ENCODE data around the gene RPL31. TPM values are rescaled to one million over a fixed set of nuclear protein-coding genes. Genes with fewer than 3 reads are reported as not detected.

The RPL31 gene
- total RNA-seq, 1 experiment from 2014 or later, result 1,893 TPM

- Histone ChIP-seq H3K23ac (ENCODE audit: insufficient read length, low read depth, low read length) (no peak overlapping the region), H2BK12ac (ENCODE audit: insufficient read length, low read depth, low read length) (no peak overlapping the region), H3K56ac (ENCODE audit: insufficient read length, low read depth, low read length) (no peak overlapping the region), H2AK5ac (ENCODE audit: insufficient read length, low read length) (no peak overlapping the region), H3K4me2 (ENCODE audit: insufficient read depth, insufficient read length, low read length) (no peak overlapping the region), H2BK15ac (ENCODE audit: low read depth, low read length) (no peak overlapping the region), H3K4me1 (ENCODE audit: insufficient read depth, low read length) (no peaks in the 10 kb centered on the region), H3K79me1 (ENCODE audit: insufficient read depth, low read depth, low read length, poor library complexity, severe bottlenecking) (no peaks in the 10 kb centered on the region), H2BK20ac (ENCODE audit: low read depth, low read length, poor library complexity, severe bottlenecking) (no peak overlapping the region), H2AFZ (ENCODE audit: low read length) (no peak overlapping the region), H4K5ac (ENCODE audit: insufficient read length, low read depth, low read length) (no peak overlapping the region), H4K8ac (replicated peaks; ENCODE audit: insufficient read length, low read depth, low read length) (no peak overlapping the region), H2BK5ac (ENCODE audit: insufficient read length, low read length) (no peak overlapping the region), H3K4ac (ENCODE audit: low read depth, low read length) (no peak overlapping the region), H3K23me2 (ENCODE audit: insufficient read length, low read depth, low read length, poor library complexity, severe bottlenecking) (no peaks in the 10 kb centered on the region), H3K9me3 (ENCODE audit: control insufficient read depth, low read depth, low read length) (no peaks in the 10 kb centered on the region), H3K9ac (ENCODE audit: extremely low read depth, insufficient read length, low read length) (no peak overlapping the region), H2BK120ac (ENCODE audit: low read depth, low read length, poor library complexity, severe bottlenecking) (no peak overlapping the region), H3T11ph (ENCODE audit: low read length) (no peak overlapping the region), H4K91ac (ENCODE audit: insufficient read length, low read depth, low read length) (no peak overlapping the region), H3K14ac (ENCODE audit: insufficient read depth, low read length) (no peak overlapping the region), H4K20me1 (ENCODE audit: control insufficient read depth, insufficient read depth, insufficient read length) (no peaks in the 10 kb centered on the region), H3K79me2 (ENCODE audit: insufficient read depth, low read length) (no peaks in the 10 kb centered on the region), H3K27ac (ENCODE audit: insufficient read length, low read depth, low read length) (no peak overlapping the region), H3K18ac (ENCODE audit: insufficient read length, low read depth, low read length) (no peak overlapping the region), H3K27me3 (ENCODE audit: insufficient read depth, low read length) (no peaks in the 10 kb centered on the region)
- DNase-seq, result no peak
- 0 out of 5 replicates have a peak, but pooled peaks cover 0 to 2% of the 10 kb centered on the region in 2 experiments for H3K9me3 Mint-ChIP-seq
- H3K4me1 Mint-ChIP-seq, result no peaks in the 10 kb centered on the region
- no peak for TF ChIP-seq CTCF (conservative IDR thresholded peaks at IDR 0.05)
- no CpG with 5 or more reads among the region's 3 CpGs for WGBS (ENCODE audit: extremely low coverage, insufficient read length, low lambda C conversion rate)
- H3K4me3 Mint-ChIP-seq, result no peak overlapping the region
- no peak overlapping the region; a peak in 1 of 7 replicates for H3K27ac Mint-ChIP-seq
- no peaks in the 10 kb centered on the region; the same call in 1 of the 2 replicates for H3K27me3 Mint-ChIP-seq (ENCODE audit: low read depth)
- peaks cover 35 to 58% (median 58%) of the 10 kb centered on the region in 3 experiments for H3K36me3 Mint-ChIP-seq (ENCODE audit: insufficient read depth in 1 of 3, low read depth in 3 of 3)
These were observed 15.3 kb downstream of the RPL31 start for GRCh38 chr2:101017371-101017770.
